Left ventricle myocardium superior (tissue), 1 donor: ENCODE results near the gene MUC5AC. TPM values are rescaled to one million over a fixed set of nuclear protein-coding genes. Genes with fewer than 3 reads are reported as not detected.
"Not testable (repeated sequence)": the region's sequence is repeated elsewhere in the genome, so short reads cannot be mapped to it uniquely, and the experiment has no call there.

Source experiments
- ATAC-seq: fragments of 200-7000 bp; cut with Tn5 transposase; one replicate; pipeline ENCODE4 v1.9.1; 2020; ENCODE audit warnings: mild to moderate bottlenecking, moderate library complexity
- DNase-seq: peaks from one replicate; pipeline ENCODE4 v3.0.0-alpha.2; 2020
- intact Hi-C: fragments of 100-400 bp; cut with micrococcal nuclease; formaldehyde crosslinking; loops from one replicate; pipeline ENCODE4 v1.11.0; 2022
- total RNA-seq: library from RNA; stranded (reverse); fragmentation: NEBNext Ultra II Directional; extraction: Animal tissue kit (Norgen Biotek cat#: 25700); gene quantifications from one replicate; pipeline ENCODE4 v1.2.1, GENCODE V29; 2021
- donor health status: DM: no; HTN: yes; CAD: no; lungs with severe emphysema.

The MUC5AC gene
- total RNA-seq, 1 donor from 2014 or later, result not detected

DNA sequence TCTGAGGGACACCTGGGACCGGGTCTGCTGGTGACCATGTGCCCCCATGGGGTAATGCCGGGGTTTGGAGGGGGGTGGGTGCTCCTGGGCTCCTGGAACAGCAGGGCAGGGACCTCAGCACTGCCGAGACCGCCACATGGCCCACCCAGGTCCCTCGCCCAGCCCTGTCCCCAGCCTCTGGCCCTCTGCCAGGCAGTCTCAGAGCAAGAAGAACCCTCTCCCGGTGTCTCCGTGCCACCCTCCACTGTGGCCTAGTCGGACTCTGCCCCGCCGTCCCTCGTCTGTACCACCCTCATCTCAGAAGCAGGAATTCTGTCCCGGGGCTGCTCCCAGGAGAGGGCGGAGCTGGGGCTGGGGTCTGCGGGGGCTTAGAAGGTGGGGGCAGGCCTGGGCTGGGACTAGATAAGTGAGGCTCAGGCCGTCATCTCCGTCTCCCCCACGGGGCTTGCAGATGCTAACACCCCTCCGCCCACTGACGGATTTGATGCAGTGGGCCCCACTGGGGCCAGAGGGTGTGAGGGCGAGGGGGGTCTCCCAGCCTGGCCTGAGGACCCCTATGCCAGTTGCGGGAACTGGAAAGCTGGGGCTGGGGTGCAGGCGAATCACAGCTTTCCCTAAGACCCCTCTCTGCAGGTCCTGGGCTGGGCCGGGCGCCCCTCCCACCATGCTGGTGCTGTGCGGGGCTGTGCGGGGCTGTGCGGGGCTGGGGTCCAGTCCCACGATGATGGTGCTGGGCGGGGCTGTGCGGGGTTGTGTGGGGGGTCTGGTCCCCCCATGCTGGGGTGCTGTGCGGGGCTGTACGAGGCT is 1.1 kb downstream of the MUC5AC start:
- ATAC-seq (no peak), DNase-seq (peak; percentile 25)
- intact Hi-C loops, result no loop called here

DNA sequence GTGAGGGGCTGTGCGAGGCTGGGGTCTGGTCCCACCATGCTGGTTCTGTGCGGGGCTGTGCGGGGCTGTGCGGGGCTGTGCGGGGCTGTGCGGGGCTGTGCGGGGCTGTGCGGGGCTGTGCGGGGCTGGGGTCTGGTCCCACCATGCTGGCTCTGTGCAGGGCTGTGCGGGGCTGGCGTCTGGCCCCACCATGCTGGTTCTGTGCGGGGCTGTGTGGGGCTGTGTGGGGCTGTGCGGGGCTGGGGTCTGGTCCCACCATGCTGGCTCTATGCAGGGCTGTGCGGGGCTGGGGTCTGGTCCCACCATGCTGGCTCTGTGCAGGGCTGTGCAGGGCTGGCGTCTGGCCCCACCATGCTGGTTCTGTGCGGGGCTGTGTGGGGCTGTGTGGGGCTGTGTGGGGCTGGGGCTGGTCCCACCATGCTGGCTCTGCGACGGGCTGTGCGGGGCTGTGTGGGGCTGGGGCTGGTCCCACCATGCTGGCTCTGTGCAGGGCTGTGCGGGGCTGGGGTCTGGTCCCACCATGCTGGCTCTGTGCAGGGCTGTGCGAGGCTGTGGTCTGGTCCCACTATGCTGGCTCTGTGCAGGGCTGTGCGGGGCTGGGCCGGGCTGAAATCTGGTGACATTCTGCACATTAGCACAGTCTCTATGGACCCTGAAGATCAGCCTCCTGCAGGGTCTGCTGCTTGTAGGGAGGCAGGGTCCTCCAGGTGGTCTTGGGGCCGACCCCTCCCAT is 1.9 kb downstream of the MUC5AC start:
- DNase-seq, intact Hi-C loops, ATAC-seq: not testable (repeated sequence)

DNA sequence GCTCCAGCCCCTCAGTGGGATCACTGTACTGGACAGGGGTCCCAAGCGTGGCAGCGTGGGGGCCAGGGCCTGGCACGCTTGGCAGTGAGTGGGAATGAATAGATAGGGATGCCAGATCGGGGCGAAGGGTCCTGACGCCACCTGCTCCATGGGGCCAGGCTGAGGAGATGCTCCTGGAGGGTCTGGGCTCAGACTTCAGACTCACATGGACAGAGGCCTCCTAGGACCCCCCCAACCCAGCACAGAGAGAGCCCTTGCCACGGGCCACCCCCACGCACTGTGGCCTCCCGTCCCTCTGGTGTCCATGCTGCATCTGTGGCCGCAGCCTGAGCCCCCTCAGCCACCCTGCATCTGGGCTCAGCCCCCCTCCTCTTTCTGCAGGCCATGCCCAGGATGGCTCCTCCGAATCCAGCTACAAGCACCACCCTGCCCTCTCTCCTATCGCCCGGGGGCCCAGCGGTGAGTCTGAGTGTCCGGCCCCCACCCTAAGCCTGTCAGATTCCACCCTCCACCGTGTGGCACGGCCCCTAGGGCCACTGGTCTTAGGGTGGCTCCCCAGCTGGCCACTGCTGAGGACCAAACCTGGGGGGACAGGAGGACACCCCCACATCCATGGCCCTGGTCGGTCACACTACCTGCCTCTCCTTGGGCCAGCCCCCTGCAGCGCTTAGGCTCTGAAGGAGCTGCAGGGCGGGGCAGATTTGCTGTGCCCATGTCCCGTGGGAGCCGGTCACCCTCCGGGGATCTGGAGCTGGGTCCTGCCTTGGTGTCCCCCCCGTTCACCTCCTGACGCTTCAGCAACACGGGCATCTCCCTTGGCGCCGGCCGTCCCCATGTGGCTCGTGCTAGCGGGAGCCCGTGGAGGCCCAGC is 2.7 kb downstream of the MUC5AC start:
- no peak for ATAC-seq
- peak; percentile 27 for DNase-seq

DNA sequence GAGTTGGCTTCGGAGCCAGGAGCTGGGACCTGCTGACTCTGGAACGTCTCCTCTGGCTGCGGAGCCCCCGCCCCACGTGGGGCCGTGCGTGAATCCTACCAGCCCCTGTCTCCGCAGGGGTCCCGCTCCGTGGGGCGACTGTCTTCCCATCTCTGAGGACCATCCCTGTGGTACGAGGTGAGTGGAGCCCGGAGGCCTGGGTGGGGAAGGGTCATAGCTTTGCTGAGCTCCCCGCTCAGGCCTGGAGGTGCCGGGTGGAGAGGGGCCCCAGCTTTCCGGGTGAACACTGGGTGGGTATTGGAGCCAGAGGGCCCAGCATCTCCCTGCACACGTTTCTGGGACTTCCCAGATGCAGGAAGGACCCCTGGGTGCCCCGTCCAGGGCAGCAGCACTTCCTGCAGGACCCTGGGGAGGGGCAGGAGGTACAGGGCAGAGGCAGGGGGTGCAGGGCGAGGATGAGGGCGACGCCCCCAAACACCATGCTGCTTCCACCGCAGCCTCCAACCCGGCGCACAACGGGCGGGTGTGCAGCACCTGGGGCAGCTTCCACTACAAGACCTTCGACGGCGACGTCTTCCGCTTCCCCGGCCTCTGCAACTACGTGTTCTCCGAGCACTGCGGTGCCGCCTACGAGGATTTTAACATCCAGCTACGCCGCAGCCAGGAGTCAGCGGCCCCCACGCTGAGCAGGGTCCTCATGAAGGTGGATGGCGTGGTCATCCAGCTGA is 3.8 kb downstream of the MUC5AC start:
- intact Hi-C loops, result no loop called here
- ATAC-seq (no peak), DNase-seq (peak; percentile 23)

More for the DNA sequence above, 2.7 kb downstream of the MUC5AC start:
- intact Hi-C loops, result no loop called here

DNA sequence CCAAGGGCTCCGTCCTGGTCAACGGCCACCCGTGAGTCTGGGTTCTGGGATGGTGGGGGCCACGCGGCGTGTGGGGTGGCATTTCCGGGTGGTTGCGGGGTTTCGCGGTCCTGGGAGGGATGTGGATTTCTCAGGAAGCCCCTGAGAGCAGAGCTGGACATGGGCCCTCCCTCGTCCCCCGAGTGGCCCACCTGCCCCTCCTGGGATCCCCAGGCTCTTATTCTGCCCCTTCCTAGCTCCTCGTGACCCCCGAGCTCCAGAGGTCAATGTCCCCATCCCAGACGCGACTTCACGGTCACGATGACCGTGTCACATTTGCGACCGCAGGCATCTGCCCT is 4.4 kb downstream of the MUC5AC start:
- ATAC-seq (no peak), DNase-seq (no peak)
- intact Hi-C loops, result no loop called here

DNA sequence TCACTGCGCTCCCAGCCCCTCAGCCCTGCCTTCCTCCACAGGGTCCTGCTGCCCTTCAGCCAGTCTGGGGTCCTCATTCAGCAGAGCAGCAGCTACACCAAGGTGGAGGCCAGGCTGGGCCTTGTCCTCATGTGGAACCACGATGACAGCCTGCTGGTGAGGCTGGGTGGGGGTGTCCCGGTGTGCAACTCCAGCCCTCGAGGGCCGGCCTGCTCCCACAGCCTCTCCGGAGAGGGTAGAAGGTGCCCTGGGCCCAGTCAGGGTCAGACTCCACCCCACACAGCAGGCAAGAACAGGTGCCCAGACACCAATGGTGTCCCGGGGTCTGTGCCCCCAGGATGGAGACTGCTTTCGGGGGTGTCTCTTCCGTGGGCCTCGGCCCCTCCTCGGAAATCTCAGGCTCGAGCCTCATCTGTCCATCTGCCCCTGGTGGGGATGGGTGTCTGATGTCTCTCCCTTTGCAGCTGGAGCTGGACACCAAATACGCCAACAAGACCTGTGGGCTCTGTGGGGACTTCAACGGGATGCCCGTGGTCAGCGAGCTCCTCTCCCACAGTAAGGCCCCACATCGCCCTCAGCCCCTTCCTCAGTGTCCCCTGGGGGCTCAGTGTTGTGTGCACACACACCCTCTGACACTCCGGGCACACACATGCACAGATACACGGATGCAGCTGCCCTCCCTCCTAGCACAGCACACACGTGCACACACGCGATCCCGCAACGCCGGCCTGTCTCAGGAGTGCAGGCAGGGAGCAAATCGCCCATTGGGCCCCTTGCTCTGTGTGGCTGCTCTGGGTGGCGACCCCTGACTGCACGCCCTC is 4.9 kb downstream of the MUC5AC start:
- ATAC-seq (no peak), DNase-seq (no peak)
- intact Hi-C loops, result no loop called here

DNA sequence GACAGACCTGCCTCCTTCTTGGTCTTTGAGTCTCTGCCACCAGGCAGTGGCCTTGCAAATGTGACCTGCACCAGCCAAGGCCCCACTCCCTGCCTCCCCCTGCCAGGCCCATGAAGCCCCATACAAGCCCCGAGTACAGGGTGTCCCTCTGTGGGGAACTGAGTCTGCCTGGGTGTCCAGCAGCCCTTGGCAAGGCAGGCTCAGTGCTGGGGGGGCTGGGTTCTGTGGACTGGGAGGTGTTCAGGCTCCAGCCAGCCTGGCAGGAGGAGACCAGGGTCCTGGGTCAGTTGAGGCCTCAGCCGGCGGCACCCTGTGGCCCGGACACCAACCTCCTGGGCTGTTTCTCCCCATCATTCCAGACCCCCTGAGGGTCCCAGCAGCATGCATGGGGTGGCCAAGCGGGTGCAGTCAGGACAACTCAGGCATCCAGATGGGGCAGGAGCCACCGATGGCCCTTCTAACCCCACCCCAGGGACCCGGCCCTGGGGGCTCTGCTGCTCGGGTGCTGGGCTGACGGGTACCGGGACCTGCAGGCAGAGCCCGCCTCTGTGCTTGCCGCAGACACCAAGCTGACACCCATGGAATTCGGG is 5.7 kb downstream of the MUC5AC start:
- no peak for ATAC-seq
- no peak for DNase-seq
- intact Hi-C loops, result no loop called here

DNA sequence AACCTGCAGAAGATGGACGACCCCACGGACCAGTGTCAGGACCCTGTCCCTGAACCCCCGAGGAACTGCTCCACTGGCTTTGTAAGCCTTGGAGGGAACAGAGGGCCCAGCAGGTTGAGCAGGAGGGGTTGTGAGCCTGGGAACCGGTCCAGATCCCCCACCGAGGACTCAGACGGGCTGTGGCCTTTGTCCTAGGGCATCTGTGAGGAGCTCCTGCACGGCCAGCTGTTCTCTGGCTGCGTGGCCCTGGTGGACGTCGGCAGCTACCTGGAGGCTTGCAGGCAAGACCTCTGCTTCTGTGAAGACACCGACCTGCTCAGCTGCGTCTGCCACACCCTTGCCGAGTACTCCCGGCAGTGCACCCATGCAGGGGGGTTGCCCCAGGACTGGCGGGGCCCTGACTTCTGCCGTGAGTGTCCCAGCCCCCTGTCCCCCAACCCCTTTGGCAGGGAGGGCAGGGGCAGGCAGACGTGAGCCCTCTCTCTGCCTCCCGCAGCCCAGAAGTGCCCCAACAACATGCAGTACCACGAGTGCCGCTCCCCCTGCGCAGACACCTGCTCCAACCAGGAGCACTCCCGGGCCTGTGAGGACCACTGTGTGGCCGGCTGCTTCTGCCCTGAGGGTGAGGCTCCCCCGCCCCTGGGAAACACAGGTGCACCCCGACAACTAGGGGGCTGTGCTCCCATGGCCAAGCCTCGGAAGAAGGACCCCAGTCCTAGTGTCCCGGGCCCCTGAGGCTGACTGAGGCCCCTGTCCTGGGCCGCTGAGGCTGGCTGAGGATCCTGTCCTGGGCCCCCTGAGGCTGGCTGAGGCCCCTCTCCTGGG is 6.4 kb downstream of the MUC5AC start:
- no peak for ATAC-seq
- intact Hi-C loops, result no loop called here
- DNase-seq, result peak; percentile 20

DNA sequence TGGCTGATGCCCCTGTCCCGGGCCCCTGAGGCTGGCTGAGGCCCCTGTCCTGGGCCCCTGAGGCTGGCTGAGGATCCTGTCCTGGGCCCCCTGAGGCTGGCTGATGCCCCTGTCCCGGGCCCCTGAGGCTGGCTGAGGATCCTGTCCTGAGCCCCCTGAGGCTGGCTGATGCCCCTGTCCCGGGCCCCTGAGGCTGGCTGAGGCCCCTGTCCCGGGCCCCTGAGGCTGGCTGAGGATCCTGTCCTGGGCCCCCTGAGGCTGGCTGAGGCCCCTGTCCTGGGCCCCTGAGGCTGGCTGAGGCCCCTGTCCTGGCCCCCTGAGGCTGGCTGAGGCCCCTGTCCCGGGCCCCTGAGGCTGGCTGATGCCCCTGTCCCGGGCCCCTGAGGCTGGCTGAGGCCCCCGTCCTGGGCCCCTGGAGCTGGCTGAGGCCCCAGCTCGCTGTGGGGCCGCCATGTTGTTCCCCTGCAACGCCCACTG is 7.1 kb downstream of the MUC5AC start:
- DNase-seq, ATAC-seq: not testable (repeated sequence)

DNA sequence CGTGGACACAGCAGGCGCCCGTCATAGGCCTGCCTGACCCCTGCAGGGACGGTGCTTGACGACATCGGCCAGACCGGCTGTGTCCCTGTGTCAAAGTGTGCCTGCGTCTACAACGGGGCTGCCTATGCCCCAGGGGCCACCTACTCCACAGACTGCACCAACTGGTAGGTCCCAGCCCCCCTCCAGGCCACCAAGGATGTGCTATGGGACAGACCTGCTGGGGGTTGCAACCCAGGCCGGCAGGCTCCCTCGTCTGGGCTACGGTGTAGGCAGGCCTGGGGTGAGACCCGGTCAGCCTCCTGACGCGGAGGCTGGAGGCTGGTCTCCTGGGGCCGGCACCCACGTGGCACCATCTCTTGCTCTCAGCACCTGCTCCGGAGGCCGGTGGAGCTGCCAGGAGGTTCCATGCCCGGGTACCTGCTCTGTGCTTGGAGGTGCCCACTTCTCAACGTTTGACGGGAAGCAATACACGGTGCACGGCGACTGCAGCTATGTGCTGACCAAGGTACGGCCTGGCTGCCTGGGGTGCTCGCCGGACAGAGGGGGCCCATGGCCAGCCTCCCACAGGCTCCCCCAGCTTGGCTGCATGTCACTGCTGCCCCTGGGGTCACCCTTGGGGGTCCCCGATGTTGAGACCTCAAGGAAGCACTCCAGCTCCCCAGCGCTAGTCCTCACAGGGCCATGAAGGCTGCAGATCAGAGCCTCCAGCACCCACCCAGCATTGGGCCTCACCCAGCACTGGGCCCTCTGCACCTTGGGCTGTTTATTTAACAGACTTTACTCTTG is 7.7 kb downstream of the MUC5AC start:
- intact Hi-C loops, result no loop called here
- DNase-seq (no peak), ATAC-seq (no peak)

More for the DNA sequence above, 7.1 kb downstream of the MUC5AC start:
- intact Hi-C loops, result not testable (repeated sequence)

DNA sequence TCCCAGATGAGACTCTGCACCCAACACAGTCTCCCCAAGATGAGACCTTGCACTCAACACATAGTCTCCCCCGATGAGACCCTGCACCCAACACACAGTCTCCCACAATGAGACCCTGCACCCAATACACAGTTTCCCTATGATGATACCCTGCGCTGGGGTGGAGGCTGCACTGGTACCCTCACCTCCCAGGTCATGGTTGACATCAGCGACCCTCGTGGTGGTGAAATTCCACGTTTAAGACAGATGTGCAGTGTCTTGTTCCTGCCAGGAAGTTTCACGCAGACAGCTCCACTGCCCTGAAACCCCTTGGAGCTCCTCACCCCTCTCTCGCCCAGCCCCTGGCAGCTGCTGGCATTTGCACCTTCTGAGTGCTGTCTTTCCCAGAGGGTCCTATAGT is 9.5 kb downstream of the MUC5AC start:
- ATAC-seq (no peak), DNase-seq (no peak)
- intact Hi-C loops, result no loop called here

DNA sequence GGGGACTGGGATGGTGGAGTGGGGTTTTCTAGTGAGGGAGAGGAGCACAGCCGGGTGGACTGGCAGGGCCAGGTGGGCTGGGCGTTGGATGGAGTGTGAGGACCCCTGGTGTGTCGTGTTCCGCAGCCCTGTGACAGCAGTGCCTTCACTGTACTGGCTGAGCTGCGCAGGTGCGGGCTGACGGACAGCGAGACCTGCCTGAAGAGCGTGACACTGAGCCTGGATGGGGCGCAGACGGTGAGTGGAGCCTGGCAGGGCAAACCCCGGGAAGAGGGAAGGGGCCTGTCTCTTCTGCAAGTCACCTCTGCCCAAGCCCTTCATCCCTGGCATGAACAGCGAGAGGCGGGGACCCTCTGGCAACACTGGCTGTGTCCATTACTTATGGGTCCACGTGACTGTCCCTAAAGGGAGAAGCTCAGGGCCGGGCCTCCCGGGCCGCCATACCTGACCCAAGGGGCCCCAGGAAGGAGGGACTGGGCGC is 10.0 kb downstream of the MUC5AC start:
- no peak for ATAC-seq
- no peak for DNase-seq
- intact Hi-C loops, result no loop called here

DNA sequence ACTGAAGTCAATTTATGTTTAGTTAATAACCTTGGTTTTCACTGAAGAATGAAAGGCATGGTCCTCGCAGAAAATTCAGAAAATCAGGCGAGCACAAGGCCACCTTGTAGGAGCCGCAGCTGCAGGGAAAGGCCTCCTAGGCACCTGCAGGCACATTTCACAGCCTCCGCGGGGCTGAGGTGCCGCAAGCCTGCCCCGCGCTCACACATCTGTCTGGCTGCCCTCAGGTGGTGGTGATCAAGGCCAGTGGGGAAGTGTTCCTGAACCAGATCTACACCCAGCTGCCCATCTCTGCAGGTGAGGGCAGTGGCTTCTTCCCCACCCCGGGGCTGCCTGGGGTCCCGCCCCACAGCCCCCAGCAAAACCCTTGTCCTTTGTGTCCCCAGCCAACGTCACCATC is 10.5 kb downstream of the MUC5AC start:
- peak; percentile 1 for DNase-seq
- ATAC-seq, result no peak
- intact Hi-C loops, result no loop called here

DNA sequence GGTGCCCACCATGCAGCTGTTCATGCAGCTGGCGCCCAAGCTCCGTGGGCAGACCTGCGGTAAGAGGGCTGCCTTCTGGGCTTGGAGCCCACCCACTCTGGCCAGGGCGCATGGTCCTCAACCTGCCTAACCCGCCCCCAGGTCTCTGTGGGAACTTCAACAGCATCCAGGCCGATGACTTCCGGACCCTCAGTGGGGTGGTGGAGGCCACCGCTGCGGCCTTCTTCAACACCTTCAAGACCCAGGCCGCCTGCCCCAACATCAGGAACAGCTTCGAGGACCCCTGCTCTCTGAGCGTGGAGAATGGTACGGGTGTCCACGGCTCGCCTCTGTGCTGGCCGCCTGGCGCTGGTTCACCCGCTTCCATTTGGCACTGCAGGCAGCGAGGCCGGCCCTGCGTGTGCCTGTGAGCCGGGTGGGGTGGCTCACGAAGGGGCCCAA is 11.0 kb downstream of the MUC5AC start:
- ATAC-seq (no peak), DNase-seq (peak; percentile 17)
- intact Hi-C loops, result no loop called here

DNA sequence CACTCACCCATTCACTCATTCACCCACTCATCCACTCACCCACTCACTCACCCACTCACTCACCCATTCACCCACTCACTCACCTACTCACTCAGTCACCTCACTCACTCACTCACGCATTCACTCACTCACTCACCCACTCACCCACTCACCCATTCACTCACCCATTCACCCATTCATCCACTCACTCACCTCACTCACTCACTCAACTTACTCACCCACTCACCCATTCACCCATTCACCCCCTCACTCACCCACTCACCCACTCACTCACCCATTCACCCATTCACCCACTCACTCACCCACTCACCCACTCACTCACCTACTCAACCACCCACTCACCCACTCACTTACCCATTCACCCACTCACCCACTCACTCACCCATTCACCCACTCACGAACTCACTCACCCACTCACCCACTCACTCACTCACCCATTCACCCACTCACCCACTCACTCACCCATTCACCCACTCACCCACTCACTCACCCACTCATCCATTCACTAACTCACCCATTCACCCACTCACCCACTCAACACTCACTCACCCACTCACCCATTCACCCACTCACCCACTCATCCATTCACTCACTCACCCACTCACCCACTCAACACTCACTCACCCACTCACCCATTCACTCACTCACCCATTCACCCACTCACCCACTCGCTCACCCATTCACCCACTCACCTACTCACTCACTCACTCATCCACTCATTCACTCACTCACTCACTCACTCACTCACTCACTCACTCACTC is 13.7 kb downstream of the MUC5AC start:
- no peak for ATAC-seq
- no peak for DNase-seq
- intact Hi-C loops, result no loop called here
